ENCODE results near the gene CXorf65. TPM values are rescaled to one million over a fixed set of nuclear protein-coding genes. Genes with fewer than 3 reads are reported as not detected.

The CXorf65 gene
- total RNA-seq, 1 donor from 2014 or later, result 17.1 TPM

DNA sequence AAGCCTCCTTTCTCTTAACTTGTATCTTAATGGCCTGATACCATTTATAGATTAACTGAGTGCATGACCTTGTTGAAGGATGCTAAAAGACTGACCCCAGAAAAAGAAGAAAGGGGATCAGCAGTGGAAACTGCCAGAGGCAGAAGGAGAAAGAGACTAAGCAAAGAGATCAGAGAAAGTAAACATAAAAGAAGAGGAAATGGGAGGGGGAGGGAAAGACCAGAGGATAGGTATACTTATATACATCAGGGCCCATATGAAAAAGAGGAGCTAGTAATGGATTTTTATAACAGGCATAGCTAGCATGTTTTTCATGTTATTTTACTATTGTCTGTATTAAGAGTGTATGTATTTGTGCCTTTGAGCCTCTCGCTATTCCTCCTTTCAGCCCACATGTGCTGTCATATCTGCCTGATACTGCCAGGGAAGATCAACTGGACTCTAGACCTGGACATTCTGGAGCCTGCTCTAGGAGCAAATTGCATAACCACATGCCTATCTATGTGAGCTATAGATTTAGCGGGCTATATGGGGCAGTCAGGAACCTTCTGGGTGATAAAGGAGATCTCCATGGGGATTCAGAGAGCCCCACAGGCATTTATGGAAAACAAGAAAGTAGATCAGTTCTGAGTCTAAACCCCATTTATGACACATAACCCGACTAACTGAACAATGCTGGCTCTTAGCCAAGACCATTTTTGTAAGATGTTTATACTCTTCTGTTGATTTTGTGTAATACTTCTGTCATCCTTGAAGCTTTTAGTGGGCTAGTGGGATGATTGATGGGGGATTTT lies 25.0 kb downstream of the CXorf65 start:
- H3K4me1 Mint-ChIP-seq (ENCODE audit: low read depth), result no peaks in the 10 kb centered on the region
- intact Hi-C loops (cut with micrococcal nuclease), result no loop called here

DNA sequence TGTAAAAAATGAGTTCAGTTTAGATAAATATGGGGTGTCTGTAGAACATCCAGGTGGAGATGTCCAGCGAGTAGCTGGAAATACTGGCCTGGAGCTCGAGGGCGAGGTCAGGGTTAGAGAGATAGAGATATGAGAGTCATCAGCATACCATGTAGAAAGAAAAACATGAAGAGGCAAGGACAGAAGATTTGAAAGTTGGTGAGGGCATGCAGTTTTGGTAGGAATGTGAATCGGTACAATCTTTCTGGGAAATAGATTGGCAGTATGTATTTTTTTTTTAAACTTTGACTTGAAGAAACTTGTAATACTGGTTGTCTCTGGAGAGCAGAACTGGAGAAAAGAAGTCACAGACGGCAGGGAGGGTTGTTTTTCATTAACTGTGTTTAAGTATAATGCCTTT lies 36.0 kb downstream of the CXorf65 start:
- H3K36me3 Mint-ChIP-seq (ENCODE audit: low read depth), result peaks cover 7% of the 10 kb centered on the region
- intact Hi-C loops (cut with micrococcal nuclease), result no loop called here
- peaks cover 15% of the 10 kb centered on the region for H3K4me1 Mint-ChIP-seq (ENCODE audit: low read depth)
- no peak overlapping the region for H3K27ac Mint-ChIP-seq
- no peaks in the 10 kb centered on the region for H3K9me3 Mint-ChIP-seq
- DNase-seq (ENCODE audit: low spot score), result no peak
- no peak overlapping the region for H3K4me3 Mint-ChIP-seq
- H3K27me3 Mint-ChIP-seq (ENCODE audit: insufficient read depth), result peaks cover 11% of the 10 kb centered on the region

More for the DNA sequence above, 25.0 kb downstream of the CXorf65 start:
- DNase-seq (ENCODE audit: low spot score), result no peak
- Mint-ChIP-seq H3K4me3 (no peak overlapping the region), H3K9me3 (no peaks in the 10 kb centered on the region), H3K27ac (no peak overlapping the region), H3K36me3 (ENCODE audit: low read depth) (no peaks in the 10 kb centered on the region), H3K27me3 (ENCODE audit: insufficient read depth) (peaks cover 5% of the 10 kb centered on the region)

DNA sequence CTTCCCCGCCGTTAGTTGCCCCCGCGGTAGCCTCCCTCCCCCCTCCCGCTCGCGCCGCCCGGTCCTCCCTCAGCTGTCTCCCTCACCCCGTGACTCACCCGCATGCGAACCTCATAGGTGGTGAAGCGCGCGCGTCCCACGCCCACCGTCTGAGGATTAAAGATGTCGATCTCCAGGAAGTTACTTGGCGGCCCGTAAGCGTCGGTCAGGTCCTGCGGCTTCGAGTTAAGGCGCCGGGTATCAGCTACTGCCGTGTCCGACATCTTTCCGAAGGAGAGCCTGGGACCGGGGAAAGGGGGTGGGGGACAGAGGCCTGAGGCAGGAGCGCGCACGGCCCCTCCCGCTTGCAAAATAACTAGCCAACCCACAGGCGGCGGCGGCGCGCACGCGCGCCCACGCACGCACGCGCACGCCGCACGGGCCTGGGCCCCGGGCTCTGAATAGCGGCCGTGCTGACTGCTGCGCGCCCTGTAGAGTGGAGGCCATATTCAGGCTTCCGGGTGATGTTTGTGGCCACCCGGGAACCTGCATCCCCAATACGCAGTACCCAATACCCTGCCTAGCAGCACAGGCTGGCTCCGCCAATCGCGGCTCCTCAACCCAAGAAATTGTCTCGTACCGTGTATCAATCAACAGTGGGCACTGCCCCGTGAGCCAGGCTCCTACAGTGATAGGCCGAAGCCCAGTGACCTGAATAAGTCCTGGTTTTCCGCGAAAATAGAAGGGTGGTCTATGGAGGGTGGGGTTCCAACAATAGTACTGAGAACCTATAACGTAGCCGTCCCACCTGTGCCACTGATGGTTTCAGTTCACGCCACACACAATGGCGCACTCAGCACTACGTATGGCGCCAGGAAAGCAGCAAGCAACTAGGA lies 38.3 kb downstream of the CXorf65 start, which contains the start of gene SNX12:
Gene SNX12, minus strand, starts transcription at position 291 of the 875 bp plus-strand sequence. Its CDS starts 28 bp downstream, at position 263.
- peak within 1 kb of the TSS; percentile 96 for H3K27ac Mint-ChIP-seq
- no peaks in the 10 kb centered on the region for H3K9me3 Mint-ChIP-seq
- H3K27me3 Mint-ChIP-seq (ENCODE audit: insufficient read depth), result peaks cover 7% of the 10 kb centered on the region
- peaks cover 22% of the 10 kb centered on the region for H3K4me1 Mint-ChIP-seq (ENCODE audit: low read depth)
- H3K4me3 Mint-ChIP-seq, result peak within 1 kb of the TSS; percentile 98
- peaks cover 14% of the 10 kb centered on the region for H3K36me3 Mint-ChIP-seq (ENCODE audit: low read depth)
- intact Hi-C loops (cut with micrococcal nuclease), result loop anchor here (1.0 to 5.0 kb wide), 9 partner anchors 27 to 298 kb away; partner anchors contain the start of genes FOXO4, IL2RG, MED12 and NONO
- DNase-seq (ENCODE audit: low spot score), result peak; percentile 85

DNA sequence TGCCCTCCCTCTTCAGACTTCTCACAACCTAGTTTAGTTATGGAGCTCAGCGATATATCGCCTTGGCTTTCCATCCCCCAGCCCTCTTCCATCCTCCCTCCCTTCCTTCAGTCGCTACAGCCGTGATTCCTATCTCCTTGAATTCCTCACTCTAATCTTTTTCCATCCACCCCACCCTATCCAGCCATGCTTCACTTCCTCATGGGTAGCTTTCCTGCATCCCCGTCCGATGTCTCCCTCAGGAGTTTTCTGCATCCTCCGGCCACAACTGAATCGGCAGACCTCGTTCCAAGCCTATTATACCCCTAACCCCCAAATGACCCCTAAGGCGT lies 38.9 kb downstream of the CXorf65 start:
- Mint-ChIP-seq H3K4me1 (ENCODE audit: low read depth) (peaks cover 22% of the 10 kb centered on the region), H3K27me3 (ENCODE audit: insufficient read depth) (peaks cover 4% of the 10 kb centered on the region), H3K27ac (peak overlapping the region; percentile 96), H3K4me3 (peak overlapping the region; percentile 98), H3K36me3 (ENCODE audit: low read depth) (peaks cover 17% of the 10 kb centered on the region), H3K9me3 (no peaks in the 10 kb centered on the region)
- intact Hi-C loops (cut with micrococcal nuclease), result loop anchor here (1.0 to 5.0 kb wide), 9 partner anchors 28 to 299 kb away; partner anchors contain the start of genes FOXO4, IL2RG, MED12 and NONO
- DNase-seq (ENCODE audit: low spot score), result no peak

DNA sequence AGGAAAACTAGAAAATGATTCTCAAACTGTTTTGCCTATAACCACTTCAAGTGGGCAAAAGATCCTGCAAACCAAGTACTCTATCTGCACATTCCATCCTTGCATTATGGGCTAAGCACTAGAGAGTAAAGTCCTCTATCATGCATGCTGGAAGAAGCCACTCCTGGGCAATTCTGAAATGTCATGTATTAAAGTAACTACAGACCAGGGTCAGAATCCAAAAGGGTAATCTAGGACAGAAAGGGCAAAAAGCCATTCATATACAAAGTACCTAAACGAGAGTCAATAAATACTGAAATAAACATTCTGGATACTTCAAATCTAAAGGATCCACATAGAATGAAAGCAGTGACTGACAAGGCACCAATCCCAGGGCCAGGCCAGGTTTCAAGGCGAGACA lies 39.5 kb downstream of the CXorf65 start:
- H3K27ac Mint-ChIP-seq, result peak overlapping the region; percentile 96
- no peaks in the 10 kb centered on the region for H3K9me3 Mint-ChIP-seq
- H3K4me3 Mint-ChIP-seq, result peak overlapping the region; percentile 98
- intact Hi-C loops (cut with micrococcal nuclease), result loop anchor here (5.0 kb wide), 1 partner anchor 130 kb away; no protein-coding TSS in a partner anchor
- H3K27me3 Mint-ChIP-seq (ENCODE audit: insufficient read depth), result no peaks in the 10 kb centered on the region
- peaks cover 22% of the 10 kb centered on the region for H3K4me1 Mint-ChIP-seq (ENCODE audit: low read depth)
- DNase-seq (ENCODE audit: low spot score), result no peak
- H3K36me3 Mint-ChIP-seq (ENCODE audit: low read depth), result peaks cover 19% of the 10 kb centered on the region

DNA sequence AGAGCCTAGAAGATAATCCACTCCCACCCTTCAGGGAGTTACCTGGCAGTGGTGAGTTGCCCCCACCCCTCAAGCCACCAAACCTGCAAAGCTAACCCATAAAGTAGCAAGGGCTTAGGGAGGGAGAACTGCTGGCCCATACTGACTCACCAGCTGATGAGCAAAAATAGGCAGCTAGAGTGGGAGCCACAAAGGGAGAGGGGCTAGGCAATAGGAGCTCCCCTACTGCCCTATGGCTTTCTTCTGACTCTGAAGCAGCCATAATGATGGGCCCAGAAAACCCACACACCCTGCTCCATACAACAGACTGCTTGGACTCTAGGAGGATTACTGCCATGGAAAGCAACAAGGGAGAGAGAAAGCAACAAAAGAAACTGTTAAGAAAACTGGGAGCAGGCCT lies 46.4 kb downstream of the CXorf65 start:
- Mint-ChIP-seq H3K27me3 (ENCODE audit: insufficient read depth) (no peaks in the 10 kb centered on the region), H3K4me1 (ENCODE audit: low read depth) (peaks cover 32% of the 10 kb centered on the region), H3K27ac (no peak overlapping the region), H3K4me3 (no peak overlapping the region), H3K36me3 (ENCODE audit: low read depth) (peaks cover 36% of the 10 kb centered on the region), H3K9me3 (no peaks in the 10 kb centered on the region)
- no peak for DNase-seq (ENCODE audit: low spot score)
- intact Hi-C loops (cut with micrococcal nuclease), result no loop called here

DNA sequence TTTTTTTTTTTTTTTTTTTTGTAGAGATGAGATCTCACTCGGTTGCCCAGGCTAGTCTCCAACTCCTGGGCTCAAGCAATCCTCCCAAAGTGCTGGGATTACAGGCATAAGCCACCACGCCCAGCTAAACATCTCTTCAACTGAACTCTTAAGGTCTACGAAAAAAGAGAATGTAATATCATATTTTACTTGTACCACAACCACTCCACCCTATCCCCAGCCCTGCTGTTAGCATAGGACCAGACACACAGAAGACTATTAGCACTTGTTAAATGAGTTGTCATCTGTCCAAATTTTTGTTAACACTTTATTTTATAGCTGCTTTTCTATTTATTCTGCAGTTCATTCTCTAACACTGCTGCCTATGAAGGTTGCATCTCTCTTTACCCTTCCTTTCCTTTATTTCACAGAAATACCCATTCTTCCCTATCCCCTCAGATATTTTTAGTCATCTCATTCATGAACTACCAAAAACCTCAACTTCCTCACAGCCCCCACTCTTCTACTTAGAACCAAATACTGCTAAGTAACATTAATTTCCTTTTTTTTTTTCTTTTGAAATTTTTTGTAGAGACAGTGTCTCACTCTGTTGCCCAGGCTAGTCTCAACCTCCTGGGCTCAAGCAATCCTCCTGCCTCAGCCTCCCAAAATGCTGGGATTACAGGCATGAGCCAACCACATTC lies 48.6 kb downstream of the CXorf65 start:
- Mint-ChIP-seq H3K4me1 (ENCODE audit: low read depth) (peaks cover 24% of the 10 kb centered on the region), H3K27ac (peak overlapping the region; percentile 25), H3K4me3 (no peak overlapping the region), H3K9me3 (no peaks in the 10 kb centered on the region), H3K36me3 (ENCODE audit: low read depth) (peaks cover 31% of the 10 kb centered on the region), H3K27me3 (ENCODE audit: insufficient read depth) (no peaks in the 10 kb centered on the region)
- intact Hi-C loops (cut with micrococcal nuclease), result no loop called here
- no peak for DNase-seq (ENCODE audit: low spot score)

DNA sequence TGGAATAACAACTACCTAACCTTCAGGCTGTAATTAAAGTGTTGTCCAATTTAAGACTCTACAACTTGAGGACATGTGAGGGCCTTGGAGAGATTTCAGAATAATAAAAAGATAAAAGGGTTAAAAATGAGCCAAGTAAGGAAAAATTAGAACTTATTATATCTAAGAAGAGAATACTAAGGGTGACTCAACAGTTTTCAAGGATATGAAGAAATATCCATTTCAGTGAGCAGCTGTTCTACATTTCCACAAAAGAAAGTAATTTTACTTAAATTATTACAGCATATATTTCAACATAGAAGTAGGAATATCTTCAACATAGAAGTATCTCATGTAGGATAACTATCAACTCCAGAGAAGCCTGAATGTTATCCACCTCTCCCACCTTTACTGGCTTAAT lies 49.7 kb downstream of the CXorf65 start:
- no peak overlapping the region for H3K27ac Mint-ChIP-seq
- H3K4me1 Mint-ChIP-seq (ENCODE audit: low read depth), result peaks cover 24% of the 10 kb centered on the region

More for the DNA sequence above, 49.7 kb downstream of the CXorf65 start:
- no peak for DNase-seq (ENCODE audit: low spot score)
- H3K36me3 Mint-ChIP-seq (ENCODE audit: low read depth), result peaks cover 27% of the 10 kb centered on the region
- H3K9me3 Mint-ChIP-seq, result no peaks in the 10 kb centered on the region
- no peak overlapping the region for H3K4me3 Mint-ChIP-seq
- intact Hi-C loops (cut with micrococcal nuclease), result no loop called here
- no peaks in the 10 kb centered on the region for H3K27me3 Mint-ChIP-seq (ENCODE audit: insufficient read depth)

Other genes with a start within 250 kb of the CXorf65 start
- gene TEX11, start 198.0 kb downstream of the CXorf65 start, total RNA-seq, result 0.12 TPM in 1 of 2 replicates, not detected in the other
- gene SLC7A3, start 175.6 kb downstream of the CXorf65 start, total RNA-seq, result not detected in 2 replicates
- 47.9 and 51.9 TPM in 2 replicates for gene SNX12, start 38.4 kb downstream of the CXorf65 start, total RNA-seq
- gene FOXO4, start 10.9 kb downstream of the CXorf65 start, total RNA-seq, result 10.7 and 11.9 TPM in 2 replicates
- 375 and 397 TPM in 2 replicates for gene IL2RG, start 4.8 kb upstream of the CXorf65 start, total RNA-seq
- 59.9 and 65.4 TPM in 2 replicates for gene MED12, start 11.9 kb upstream of the CXorf65 start, total RNA-seq
- 1.1 and 1.6 TPM in 2 replicates for gene NLGN3, start 38.1 kb upstream of the CXorf65 start, total RNA-seq
- gene GJB1, start 116.5 kb upstream of the CXorf65 start, total RNA-seq, result not detected in 2 replicates
- gene ZMYM3, start 147.4 kb upstream of the CXorf65 start, total RNA-seq, result 12.6 and 13.2 TPM in 2 replicates
- 512 and 546 TPM in 2 replicates for gene NONO, start 176.9 kb upstream of the CXorf65 start, total RNA-seq
- 4.9 and 7.0 TPM in 2 replicates for gene ITGB1BP2, start 195.0 kb upstream of the CXorf65 start, total RNA-seq